ENCODE measurements around the gene EIF4EBP2. TPM values are rescaled to one million over a fixed set of nuclear protein-coding genes. Genes with fewer than 3 reads are reported as not detected.

Gene EIF4EBP2
- total RNA-seq, 4 donors from 2014 or later = 68.4 to 87.9 (median 77.2) TPM

DNA sequence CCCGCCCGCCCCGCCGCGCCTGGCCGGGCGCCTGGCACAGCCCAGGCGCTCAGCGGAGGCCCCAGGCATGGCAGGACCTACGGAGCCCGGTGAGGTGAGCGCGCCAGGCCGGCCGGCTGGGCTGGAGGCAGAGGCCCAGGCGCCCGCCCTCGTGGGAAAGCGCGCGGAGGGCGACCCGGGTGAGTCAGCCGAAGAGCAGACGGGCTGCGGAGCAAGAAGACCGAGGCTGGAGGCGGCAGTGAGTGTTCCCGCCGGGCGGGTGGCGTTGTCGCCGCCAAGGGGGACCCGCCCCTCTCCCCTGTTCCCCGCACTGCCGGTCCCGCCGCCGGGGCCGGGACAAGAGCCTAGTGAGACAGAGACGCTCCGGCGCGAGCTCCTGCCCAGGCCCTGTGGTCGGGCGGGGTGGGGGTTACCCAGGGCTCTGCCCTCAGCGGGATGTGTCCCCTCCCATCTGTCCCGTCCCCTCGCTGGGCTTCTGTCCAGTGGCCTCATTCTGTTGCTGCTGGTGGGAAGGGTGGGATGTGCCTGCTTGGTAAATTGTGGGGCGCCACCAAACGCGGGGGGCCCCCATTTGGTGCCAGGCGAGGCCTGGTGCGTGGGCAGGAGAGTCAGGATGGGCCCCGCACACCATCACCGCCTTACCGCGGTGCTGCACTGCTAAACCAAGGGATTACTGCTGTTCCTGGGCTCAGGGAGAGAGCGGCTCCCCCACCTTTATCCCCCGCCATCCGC lies 54.5 kb downstream of the EIF4EBP2 start:
- peaks cover 0 to 61% (median 22%) of the 10 kb centered on the region in 4 donors for H3K4me1 ChIP-seq
- WGBS, 2 donors = 19 to 26% methylated on average over 13 to 32 of the region's 62 CpGs
- no peaks in the 10 kb centered on the region for H3K9me3 ChIP-seq
- H3K4me3 ChIP-seq = peak overlapping the region in 3 of 4 donors; percentile 13 to 46 (median 34)
- H3K27ac ChIP-seq = peak overlapping the region; percentile 1 to 91 (median 73)
- TF ChIP-seq EP300 (IDR thresholded peaks at IDR 0.05) (peak in 1 of 2 donors; percentile 67), POLR2A (IDR thresholded peaks at IDR 0.05) (no peak)
- TF ChIP-seq, protein P1, sequence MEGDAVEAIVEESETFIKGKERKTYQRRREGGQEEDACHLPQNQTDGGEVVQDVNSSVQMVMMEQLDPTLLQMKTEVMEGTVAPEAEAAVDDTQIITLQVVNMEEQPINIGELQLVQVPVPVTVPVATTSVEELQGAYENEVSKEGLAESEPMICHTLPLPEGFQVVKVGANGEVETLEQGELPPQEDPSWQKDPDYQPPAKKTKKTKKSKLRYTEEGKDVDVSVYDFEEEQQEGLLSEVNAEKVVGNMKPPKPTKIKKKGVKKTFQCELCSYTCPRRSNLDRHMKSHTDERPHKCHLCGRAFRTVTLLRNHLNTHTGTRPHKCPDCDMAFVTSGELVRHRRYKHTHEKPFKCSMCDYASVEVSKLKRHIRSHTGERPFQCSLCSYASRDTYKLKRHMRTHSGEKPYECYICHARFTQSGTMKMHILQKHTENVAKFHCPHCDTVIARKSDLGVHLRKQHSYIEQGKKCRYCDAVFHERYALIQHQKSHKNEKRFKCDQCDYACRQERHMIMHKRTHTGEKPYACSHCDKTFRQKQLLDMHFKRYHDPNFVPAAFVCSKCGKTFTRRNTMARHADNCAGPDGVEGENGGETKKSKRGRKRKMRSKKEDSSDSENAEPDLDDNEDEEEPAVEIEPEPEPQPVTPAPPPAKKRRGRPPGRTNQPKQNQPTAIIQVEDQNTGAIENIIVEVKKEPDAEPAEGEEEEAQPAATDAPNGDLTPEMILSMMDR (IDR thresholded peaks at IDR 0.05) = peak in 1 of 5 experiments; percentile 33
- H3K36me3 ChIP-seq = no peaks in the 10 kb centered on the region
- H3K27me3 ChIP-seq = no peaks in the 10 kb centered on the region
- DNase-seq (ENCODE audit: low spot score in 2 of 2) = peak; percentile 31 to 41

GRCh38 chr10:70459061-70459773 lies 55.3 kb downstream of the EIF4EBP2 start:
- Histone ChIP-seq H3K27me3 (no peaks in the 10 kb centered on the region), H3K4me3 (peak overlapping the region in 1 of 4 donors; percentile 46), H3K27ac (peak overlapping the region in 3 of 4 donors; percentile 62 to 91 (median 84)), H3K4me1 (peaks cover 0 to 62% (median 24%) of the 10 kb centered on the region in 4 donors), H3K9me3 (no peaks in the 10 kb centered on the region), H3K36me3 (no peaks in the 10 kb centered on the region)
- DNase-seq (ENCODE audit: low spot score in 2 of 2) = no peak
- TF ChIP-seq EP300 (IDR thresholded peaks at IDR 0.05) (no peak), POLR2A (IDR thresholded peaks at IDR 0.05) (no peak)
- TF ChIP-seq, protein P1 (IDR thresholded peaks at IDR 0.05) = no peak
- 35 to 39% methylated on average over 15 to 19 of the region's 19 CpGs for WGBS, 2 donors

GRCh38 chr10:70459774-70460490 lies 56.0 kb downstream of the EIF4EBP2 start:
- H3K27ac ChIP-seq = peak overlapping the region in 2 of 4 donors; percentile 84 to 91
- peaks cover 0 to 62% (median 24%) of the 10 kb centered on the region in 4 donors for H3K4me1 ChIP-seq
- H3K4me3 ChIP-seq = no peak overlapping the region
- H3K36me3 ChIP-seq = no peaks in the 10 kb centered on the region
- no peak for TF ChIP-seq EP300 (IDR thresholded peaks at IDR 0.05)
- no peak for TF ChIP-seq POLR2A (IDR thresholded peaks at IDR 0.05)
- TF ChIP-seq, protein P1 (IDR thresholded peaks at IDR 0.05) = no peak
- H3K9me3 ChIP-seq = no peaks in the 10 kb centered on the region
- H3K27me3 ChIP-seq = no peaks in the 10 kb centered on the region
- 83% methylated on average over 29 of the region's 29 CpGs for WGBS, 2 donors
- DNase-seq (ENCODE audit: low spot score in 2 of 2) = no peak

DNA sequence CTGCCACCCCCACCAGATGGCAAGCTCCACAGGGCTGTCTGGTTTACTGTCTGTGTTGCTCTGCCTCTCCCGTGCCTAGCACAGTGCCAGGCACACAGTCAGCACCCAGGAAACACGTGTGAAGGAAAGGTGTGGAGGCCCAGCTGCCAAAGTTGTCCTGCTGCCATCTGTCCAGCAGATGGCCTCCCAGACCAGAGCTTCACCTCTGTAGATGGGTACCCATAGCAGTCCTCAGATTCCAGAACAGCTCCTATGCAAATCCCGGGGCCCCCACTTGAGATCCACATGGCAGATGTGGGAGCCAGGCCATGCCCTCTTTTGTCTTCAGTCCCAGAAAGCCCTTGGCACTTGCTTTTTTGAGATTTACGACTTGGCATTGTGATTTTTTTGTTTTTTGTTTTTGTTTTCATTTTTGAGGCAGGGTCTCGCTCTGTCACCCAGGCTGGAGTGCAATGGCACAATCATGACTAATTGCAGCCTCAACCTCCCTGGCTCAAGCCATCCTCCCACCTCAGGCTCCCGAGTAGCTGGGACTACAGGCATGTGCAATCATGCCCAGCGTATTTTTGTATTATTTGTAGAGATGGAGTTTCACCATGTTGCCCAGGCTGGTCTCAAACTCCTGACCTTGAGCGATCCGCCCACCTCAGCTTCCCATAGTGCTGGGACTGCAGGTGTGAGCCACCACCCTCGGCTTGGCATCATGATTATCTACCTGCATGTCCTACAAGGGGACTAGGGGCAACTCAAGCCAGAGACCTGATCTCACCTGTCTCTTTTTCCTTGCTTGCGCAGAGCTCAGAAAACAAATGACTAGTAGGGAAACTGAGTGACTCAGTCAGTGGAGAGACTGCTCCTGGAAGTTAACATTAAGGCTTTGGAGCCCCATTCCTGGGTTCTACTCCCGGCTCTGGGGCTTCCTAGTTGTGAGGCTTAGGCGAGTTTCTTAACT lies 57.7 kb downstream of the EIF4EBP2 start:
- DNase-seq (ENCODE audit: low spot score in 2 of 2) = peak in 1 of 2 donors; percentile 46
- H3K4me1 ChIP-seq = peaks cover 0 to 56% (median 21%) of the 10 kb centered on the region in 4 donors
- H3K9me3 ChIP-seq = no peaks in the 10 kb centered on the region
- peak overlapping the region in 2 of 4 donors; percentile 23 to 42 for H3K27ac ChIP-seq
- no peaks in the 10 kb centered on the region for H3K36me3 ChIP-seq
- no peaks in the 10 kb centered on the region for H3K27me3 ChIP-seq
- WGBS, 2 donors = 50 to 54% methylated on average over 13 of the region's 13 CpGs
- TF ChIP-seq POLR2A (IDR thresholded peaks at IDR 0.05) = no peak
- TF ChIP-seq, protein P1 (IDR thresholded peaks at IDR 0.05) = peak; percentile 74 to 91 (median 83)
- H3K4me3 ChIP-seq = no peak overlapping the region

Measured in tibial nerve (tissue), 4 donors.